SU-DHL-6 (cell line): ENCODE results near the gene ST7.

Experiments
- EZH2phosphoT487 ChIP-seq: fragments of 200-600 bp; sonication (generic), shearing (Covaris generic); conservative IDR thresholded peaks from 2 replicates; pipeline ENCODE4 v1.6.1; 2018; ENCODE audit warnings: mild to moderate bottlenecking, antibody characterized with exemption, low read length, moderate library complexity, mixed read lengths
- TF ChIP-seq, protein P1 (sequence below): fragments of 200-600 bp; sonication (generic); IDR thresholded peaks from one replicate; pipeline ENCODE4 v1.5.1; 2017; ENCODE audit warnings: antibody characterized with exemption, mild to moderate bottlenecking, low read length, moderate library complexity; ENCODE audit not compliant: insufficient read depth, poor library complexity, severe bottlenecking

DNA sequence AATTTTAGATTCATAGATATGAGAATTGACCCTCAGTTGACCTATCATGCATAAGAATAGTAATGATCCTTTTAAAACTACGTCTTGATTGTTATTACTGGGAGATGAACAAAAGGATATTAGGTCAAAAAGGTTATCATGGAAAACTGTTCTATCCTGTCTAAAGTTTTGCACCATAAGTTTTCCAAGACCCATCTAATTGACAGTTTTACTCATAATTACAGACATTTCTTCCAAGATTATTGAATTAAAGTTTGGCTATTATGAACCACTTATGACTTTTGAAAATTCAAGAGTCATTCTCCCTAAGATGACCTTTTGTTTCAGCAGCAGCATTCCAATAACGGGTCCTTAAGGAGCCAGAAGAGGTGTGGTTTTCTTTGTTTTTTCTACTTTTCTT lies 225.3 kb downstream of the ST7 start:
- TF ChIP-seq, protein P1, sequence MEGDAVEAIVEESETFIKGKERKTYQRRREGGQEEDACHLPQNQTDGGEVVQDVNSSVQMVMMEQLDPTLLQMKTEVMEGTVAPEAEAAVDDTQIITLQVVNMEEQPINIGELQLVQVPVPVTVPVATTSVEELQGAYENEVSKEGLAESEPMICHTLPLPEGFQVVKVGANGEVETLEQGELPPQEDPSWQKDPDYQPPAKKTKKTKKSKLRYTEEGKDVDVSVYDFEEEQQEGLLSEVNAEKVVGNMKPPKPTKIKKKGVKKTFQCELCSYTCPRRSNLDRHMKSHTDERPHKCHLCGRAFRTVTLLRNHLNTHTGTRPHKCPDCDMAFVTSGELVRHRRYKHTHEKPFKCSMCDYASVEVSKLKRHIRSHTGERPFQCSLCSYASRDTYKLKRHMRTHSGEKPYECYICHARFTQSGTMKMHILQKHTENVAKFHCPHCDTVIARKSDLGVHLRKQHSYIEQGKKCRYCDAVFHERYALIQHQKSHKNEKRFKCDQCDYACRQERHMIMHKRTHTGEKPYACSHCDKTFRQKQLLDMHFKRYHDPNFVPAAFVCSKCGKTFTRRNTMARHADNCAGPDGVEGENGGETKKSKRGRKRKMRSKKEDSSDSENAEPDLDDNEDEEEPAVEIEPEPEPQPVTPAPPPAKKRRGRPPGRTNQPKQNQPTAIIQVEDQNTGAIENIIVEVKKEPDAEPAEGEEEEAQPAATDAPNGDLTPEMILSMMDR, result no peak
- TF ChIP-seq EZH2phosphoT487, result no peak
